Cerebellar cortex (tissue), 1 donor: ENCODE results near the gene DHRS3.
"Not testable (repeated sequence)": the region's sequence is repeated elsewhere in the genome, so short reads cannot be mapped to it uniquely, and the experiment has no call there.

ENCODE experiments used
- DNase-seq: peaks from one replicate; pipeline ENCODE4 v3.0.0-alpha.2; 2015; ENCODE audit warnings: low spot score

The DHRS3 gene

DNA sequence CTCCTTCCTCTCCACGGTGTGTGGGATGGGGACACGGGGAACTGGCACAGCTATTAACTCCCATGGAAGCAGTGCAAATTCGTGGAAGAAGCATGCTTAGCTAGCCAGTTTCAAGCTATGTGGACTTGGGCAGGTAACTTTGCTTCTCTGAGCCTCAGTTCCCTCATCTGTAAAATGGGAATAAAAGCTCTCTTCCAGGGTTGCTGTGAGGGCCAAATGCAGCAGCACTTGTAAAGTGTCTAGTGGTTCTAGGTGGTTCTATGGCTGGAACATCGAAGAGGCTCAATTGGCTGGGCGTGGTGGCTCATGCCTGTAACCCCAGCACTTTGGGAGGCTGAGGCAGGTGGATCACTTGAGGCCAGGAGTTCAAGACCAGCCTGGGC lies 43.3 kb downstream of the DHRS3 start:
- no peak for DNase-seq

DNA sequence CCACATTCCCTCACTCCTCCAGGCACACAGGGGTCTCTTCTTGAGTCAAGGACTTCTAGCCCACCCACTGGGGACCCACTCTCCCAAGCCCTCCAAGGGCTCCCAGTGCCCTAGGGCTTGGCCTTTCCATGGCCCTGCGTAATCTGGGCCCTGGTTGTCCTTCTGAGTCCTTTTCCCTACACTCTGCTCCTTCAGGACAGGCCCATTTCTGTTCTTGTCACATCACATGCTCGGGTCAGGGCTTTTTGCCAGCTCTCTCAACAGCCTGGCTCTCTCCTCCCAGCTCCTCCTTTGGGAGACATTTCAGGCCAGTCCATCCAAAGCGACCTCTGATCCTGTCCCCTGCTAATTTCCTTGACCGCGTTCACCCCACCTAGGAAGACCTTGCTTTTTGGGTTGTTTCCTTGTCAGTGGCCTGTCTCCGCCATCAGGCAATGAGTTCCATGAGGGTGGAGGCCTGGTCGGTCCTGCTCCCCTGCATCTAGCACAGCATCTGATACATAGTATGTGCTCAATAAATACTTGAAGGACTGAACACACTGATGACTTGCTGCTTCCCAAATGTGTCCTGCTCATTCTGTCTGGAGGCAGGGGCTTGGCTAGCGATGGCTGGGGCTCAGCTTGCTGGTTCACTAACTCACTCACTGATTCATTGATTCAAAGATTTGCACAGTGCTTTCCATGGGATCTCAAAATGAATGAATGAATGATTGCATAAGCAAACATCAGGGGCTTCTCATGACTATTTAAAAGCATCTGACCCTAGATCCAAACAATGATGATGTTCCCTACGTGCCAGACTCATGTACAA lies 44.8 kb downstream of the DHRS3 start:
- DNase-seq = no peak

DNA sequence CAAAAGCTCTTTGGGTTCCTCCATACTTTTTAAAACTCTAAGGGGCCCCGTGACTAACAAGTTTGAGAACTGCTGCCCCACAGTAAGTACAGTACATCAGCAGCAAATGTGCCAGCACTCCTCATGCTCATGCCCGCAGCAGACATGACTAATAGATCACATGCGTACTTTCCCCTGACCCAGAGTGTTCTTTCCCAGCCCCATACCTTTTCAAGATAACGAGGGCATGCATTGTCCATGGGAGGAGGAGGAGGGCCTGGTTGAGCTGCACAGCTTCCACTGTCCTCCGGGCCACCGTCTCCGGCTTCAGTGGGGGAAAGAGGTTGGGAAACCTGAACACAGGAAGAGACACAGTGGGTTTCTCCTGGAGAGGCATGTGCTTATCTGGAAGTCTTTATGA lies 45.5 kb downstream of the DHRS3 start:
- DNase-seq = no peak

DNA sequence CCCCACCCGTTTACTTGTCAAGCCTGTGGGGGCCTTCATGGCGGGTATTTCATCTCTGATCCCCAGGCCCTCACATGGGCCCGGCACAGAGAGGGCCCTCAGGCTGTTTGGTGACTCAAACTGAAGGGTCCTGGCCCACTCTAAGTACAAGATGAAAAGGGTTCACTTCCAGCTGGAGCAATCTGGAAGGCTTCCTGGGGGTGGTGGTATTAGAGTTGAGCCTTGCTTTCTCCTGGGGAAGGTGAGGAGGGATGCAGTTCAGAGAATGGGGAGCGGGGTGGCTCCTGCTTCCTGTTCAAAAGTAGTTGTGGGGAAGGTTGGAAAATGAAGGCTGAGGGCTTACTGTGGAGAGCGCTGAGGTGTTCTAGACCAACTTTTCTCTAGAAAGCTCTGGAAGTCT lies 47.7 kb downstream of the DHRS3 start:
- DNase-seq = no peak

DNA sequence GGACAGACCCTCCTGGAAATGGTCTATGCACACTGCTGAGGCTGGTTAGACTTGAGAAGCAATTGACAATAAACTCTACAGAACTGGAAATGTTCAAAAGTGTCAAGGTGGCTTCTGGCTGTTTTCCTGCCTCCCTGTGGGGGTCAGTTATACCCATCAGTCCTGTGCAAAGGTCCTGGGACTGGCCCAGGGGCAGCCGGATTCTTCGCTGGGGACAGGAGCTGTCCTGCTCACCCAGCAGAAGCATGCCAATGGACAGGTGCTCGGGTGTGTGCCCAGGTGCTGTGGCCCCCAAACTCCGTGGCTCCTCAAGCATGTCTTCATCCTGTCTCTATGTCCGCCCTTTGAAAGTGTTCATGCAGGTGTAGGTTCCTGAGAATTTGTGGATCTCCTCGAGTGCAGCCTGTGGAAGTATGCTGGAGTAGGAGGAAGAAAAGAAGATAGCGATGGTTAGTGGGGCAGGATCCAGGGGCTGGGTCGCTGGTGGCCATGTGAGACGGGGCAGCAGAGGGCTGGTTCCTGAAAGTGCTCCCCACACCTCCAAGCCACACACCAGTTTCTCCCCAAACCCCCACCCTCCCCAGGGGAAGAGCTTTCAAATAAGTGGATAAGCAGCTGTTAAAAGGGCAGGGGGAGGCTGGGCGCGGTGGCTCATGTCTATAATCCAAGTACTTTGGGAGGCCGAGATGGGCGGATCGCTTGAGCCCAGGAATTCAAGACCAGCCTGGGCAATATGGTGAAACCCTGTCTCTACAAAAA lies 49.8 kb downstream of the DHRS3 start:
- no peak for DNase-seq

DNA sequence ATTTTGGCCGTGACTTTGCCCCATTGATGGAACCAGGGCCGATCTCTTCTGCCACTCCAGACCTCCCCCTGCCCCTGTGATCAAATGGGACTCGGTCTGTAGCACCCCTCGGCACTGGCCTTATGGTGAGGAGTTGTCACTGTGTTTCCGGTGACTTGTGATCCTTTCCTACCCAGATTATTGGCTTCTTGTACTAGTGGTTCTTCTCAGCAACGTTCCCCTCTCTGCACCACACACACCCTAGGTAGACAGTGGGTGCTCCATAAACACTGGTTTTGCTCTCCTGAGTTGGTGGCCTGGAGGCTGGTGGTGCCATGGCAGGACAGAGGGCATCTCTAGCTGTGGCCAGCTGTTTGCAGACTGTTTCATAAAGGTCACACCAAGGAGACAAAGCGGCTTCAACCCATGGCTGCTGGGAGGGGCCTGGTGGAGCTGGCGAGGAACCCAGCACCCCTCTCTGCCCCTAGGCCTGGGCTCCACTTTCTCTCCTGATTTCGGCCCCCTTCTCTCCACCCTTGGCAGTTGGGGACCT lies 50.7 kb downstream of the DHRS3 start:
- DNase-seq = no peak

DNA sequence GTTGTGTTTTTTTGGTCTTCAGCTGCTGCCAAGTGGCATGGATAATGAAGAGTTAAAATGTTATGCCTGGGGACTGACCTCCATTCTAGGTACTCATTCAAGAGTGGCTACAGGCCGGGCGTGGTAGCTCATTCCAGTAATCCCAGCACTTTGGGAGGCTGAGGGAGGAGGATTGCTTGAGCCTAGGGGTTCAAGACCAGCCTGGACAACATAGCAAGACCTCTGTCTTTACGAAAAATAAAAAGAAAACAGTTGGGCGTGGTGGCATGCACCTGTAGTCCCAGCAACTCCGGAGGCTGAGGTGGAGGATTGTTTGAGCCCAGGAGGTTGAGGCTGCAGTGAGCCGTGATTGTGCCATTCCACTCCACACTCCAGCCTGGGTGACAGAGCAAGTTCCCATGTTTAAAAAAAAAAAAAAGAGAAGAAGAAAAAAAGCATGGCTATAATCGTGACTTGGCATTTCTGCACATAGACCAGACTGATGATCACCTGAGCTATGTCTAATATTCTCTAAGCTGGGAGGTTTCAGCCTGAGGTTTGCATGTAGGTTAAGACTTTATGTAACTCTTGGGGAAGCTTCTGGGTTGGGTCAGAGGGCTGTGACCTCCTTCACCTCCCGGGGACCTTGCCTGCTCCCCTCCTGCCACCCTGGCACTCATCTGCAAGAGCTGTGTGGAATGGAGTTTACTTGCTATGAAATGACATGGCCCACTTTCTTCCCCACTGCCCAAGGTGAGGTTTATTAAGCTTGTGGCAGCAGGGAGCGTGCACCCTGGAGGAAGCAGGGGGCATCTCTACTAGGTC lies 51.3 kb downstream of the DHRS3 start:
- no peak for DNase-seq

DNA sequence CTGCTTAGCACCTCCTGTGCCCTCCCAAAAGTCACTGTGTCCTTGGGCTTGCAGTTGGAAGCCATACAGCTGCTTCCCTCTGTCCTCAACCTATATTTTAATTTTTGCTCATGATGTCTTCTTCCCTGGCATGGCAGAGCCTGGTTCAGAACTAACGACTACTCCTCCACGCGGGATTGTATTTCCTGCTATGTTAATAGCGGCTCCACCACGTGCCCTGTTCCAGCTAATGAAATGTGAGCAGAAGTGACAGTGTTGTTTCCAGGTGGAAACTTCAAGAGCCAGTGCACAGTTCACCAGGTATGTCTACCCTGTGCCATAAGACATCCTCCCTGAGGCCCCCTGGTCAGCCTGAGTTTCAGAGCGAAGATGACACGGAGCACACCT lies 52.1 kb downstream of the DHRS3 start:
- DNase-seq = no peak

DNA sequence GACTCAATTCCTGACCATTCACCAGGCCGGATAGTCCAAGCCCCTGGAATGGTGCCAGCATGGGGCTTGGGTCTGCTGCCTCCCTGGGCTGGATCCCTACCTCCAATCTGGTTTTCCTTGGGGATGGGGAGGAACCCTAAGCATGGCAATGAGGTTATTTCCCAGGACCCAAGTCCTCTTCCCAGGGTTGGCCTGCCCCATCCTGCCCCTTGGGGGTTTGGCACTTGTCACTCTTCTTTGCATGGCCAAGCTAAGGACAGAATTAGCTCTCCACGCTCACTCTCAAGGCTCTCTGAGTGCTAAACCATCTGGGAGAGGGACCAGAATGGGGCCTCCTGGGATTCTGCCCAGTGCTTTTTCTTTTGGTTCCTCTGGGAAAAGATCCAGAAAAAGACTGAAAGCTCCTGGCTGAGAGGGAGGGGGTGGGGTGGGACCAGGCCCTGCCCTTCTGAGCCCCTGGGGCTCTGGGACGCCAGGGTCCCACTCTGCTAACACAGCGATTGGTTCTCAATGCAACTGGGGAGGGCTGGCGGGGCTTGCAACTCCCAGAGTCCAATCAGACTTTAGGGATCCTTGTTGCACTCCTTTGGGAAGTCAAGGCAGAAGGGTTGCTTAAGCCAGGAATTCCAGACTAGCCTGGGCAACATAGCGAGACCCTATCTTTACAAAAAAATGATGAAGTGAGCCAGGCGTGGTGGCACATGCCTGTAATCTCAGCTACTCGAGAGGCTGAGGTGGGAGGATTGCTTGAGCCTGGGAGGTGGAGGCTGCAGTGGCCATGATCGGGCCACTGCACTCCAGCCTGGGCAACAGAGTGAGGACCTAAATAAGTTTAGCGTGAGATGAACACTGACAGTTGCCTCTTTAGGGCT lies 52.7 kb downstream of the DHRS3 start:
- DNase-seq = peak; percentile 3

DNA sequence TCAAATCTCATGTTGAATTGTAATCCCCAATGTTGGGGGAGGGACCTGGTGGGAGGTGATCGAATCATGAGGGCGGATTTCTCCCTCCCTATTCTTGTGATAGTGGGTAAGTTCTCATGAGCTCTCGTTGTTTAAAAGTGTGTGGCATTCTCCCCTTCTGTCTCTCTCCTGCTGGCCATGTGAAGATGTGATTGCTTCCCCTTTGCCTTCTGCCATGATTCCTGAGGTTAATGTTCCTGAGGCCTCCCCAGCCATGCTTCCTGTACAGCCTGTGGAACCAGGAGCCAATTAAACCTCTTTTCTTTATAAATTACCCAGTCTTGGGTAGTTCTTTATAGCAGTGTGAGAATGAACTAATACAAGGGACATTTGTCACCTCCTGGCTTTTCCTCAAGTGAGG lies 53.8 kb downstream of the DHRS3 start:
- DNase-seq = not testable (repeated sequence)

DNA sequence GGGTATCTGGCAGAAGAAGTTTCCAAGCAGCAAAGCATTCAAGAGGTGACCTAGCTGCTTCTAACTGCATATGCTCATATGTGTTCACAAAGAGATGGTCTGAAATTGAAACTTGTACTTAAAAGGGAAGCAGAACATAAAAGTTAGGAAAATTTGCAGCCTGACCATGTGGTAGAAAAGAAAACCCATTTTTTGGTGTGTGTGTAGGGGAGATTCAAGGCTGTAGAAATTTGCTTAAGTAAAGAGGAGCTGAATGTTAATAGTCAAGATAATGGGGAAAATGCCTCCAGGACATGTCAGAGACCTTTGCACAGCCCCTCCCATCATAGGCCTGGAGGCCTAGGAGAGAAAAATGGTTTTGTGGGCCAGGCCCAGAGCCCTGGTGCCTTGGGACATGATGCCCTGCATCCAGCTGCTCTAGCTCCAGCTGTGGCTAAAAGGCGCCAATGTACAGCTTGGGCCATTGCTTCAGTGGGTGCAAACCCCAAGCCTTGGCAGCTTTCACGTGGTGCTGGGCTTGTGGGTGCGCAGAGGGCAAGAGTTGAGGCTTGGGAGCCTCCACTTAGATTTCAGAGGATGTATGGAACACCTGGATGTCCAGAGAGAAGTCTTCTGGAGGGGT lies 54.9 kb downstream of the DHRS3 start:
- DNase-seq = no peak

DNA sequence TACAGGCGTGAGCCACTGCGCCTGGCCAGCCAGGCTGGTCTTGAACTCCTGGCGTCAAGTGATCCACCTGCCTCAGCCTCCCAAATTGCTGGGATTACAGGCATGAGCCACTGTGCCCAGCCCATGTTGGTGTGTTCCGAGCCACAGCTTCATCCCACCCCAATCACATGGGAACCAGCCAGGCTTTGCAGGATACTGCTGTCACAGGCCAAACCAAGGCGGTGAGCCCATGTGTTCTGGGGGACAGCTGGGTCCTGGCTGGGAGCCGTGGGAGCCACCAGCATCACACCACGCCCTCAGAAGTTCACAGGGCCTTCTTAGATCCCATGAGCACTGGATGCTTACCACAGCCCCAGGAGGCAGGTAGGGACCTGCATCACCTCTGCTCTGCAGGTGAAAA lies 56.9 kb downstream of the DHRS3 start:
- DNase-seq = no peak

DNA sequence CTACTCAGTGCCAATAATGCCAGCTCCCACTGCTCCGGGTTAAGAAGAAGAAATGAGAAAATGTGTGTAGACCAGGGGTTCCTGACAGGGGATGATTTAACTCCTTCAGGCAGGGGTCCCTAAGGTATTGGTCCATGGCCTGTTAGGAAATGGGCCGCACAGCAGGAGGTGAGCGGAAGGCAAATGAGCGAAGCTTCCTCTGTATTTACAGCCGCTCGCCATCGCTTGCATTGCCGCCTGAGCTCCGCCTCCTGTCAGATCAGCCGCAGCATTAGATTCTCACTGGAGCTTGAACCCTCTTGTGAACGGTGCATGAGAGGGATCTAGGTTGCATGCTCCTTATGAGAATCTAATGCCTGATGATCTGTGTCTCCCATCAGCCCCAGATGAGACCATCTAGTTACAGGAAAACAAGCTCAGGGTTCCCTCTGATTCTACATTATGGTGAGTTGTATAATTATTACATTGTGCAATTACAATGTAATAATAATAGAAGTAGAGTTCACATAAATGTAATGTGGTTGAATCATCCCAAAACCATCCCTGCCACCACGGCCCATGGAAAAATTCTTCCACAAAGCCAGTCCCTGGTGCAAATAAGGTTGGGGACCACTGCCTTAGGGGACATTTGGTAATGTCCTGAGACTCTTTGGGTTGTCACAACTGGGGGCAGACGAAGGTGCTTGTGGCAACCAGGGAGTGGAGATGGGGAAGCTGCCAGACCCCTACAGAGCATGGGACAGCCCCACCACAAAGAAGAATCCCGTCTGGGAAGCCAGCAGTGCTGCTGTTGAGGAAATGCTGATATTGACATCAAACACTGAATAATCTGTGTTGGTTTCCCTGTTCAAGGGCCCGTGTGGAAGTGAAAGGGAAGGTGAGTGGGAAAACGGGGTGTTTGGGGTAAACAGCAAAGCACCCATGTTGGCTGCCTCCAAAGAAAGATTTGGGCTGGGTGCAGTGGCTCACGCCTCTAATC lies 60.8 kb downstream of the DHRS3 start:
- DNase-seq = no peak

DNA sequence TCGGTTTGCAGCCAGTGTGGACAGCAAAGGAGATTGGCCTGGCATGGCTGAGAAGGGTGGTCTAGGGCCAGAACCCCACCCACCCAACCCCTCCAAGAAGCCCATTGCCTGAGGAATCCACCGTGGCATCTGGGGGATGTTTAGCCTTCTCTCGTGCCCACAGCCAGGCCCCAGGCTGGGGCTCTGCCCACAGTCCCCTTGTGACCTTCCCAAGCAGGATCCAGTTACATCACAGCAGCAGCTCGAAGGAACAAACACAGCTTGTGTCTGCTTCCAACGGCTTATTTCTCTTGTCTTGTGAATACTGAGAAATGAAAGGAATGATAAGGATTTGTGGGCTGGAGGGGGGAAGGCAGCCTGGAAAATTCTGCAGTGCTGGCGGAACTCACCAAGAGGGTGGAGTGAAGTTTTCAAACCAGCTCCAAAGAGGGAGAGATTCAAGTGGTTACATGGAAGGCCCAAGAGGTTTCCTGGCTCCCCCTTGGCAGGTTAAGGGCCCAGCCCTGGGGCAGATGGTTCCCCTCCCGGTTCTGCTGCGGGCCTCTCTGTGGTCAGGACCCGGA lies 61.6 kb downstream of the DHRS3 start:
- DNase-seq = peak; percentile 26

DNA sequence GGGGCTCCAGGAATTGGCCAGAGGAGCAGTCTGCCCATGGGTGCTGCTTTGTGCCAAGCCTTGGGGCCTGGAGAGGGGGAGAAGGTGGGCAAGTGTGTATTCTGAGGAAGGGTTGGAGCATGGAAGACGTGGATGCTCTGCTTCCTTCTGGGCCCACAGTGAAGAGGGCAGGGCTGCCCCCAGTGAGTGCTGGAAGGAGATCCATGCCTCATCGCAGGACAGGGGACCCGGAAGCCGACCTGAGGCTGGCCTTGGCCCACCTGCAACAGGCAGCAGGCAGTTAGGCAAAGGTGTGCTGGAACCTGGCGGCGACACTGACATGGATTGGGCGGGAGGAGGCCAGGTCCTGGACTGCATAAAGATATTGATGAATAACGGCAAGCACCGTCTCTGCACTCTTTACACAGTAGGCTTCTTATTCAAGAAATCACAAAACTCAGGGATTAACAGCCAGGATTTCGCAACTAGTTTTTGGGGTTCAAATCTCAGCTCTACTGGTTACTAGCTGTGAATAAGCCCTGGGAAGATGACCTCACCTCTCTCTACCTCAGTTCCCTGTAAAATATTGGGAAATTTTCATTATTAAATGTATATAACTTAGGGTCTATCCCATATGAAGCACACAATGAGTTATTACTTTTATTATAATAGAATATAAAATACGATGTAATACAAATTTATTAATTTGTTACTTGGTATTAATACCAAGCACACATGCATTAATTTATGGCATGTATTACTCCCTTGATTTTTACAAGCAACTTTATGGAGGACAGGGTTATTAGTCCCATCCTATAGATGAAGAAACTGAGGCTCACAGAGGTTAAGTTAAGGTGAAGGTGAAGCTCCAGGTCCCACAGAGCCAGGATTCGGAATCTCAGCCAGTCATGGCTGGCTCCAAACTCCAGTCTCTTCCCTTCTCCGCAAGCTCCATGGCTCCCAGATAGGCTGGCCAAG lies 62.3 kb downstream of the DHRS3 start:
- no peak for DNase-seq

DNA sequence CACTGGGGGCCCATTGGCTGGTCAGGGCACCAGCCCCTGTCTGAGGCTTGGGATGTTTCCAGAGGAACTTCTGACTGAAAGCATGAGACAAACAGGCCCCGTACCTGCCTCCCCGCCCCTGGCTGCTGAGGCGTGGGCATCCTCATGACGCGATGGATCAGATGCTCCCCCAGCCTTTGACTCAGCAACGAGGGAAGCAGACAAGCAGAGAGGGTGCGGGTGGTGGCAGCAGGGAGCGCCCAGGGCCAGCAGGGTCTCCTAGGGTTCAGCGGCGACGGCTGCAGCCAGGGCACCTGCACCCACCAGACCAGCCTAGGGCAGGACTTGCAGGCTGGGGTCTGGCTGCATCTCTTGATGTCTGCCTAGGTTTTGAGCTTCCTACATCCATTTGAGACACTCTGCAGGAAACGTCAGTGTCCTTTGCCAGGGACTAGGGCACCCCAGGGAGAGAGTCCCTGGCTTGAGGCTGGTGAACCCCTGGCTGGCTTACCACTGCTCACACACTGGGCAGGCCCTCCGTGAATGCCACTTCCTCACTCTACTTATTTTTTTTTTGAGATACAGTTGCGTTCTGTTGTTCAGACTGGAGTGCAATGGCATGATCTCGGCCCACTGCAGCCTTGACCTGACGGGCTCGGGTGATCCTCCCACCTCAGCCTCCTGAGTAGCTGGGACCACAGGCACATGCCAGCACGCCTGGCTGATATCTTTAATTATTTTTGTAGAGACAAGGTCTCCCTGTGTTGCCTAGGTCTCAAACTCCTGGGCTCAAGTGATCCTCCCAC lies 63.3 kb downstream of the DHRS3 start:
- DNase-seq = no peak

DNA sequence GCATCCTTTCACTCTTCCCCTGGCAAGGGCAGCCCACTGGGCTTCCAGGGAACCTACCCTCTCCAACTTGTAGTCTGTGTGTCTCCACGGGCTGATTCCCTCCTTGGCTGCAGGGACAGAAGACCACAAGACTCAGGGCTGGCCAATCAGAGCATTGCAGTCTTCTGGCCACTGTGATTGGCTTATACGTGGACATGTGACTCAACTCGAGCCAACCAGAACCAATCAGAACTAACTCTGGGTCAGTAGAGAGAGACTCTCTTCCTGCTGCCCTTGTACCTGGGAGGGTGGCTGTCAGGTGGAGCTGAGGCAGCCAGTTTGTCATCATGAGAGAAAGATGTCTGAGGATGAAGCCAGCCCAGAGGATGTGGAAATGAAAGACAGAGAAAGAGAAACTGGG lies 64.0 kb downstream of the DHRS3 start:
- no peak for DNase-seq
